A204.1 (cell line): ENCODE data around the gene CFAP210.
"Not testable (repeated sequence)": the region's sequence is repeated elsewhere in the genome, so short reads cannot be mapped to it uniquely, and the experiment has no call there.

ENCODE experiments used
- FAIRE-seq: peaks from 2 replicates; lab custom pipeline; 2012; peaks lifted over from hg19 to GRCh38; lab: Jason Lieb, UNC

The CFAP210 gene

GRCh38 chr2:169619946-169620345 lies 74.3 kb downstream of the CFAP210 start:
- FAIRE-seq = no peak

- FAIRE-seq = not testable (repeated sequence)
Measured at GRCh38 chr2:169615982-169616381, 78.2 kb downstream of the CFAP210 start.

GRCh38 chr2:169613876-169614275 lies 80.3 kb downstream of the CFAP210 start:
- FAIRE-seq = peak; percentile 56

GRCh38 chr2:169609264-169609663 lies 84.9 kb downstream of the CFAP210 start:
- FAIRE-seq = no peak

GRCh38 chr2:169599568-169599967 lies 94.6 kb downstream of the CFAP210 start:
- FAIRE-seq = no peak

- no peak for FAIRE-seq
Measured at GRCh38 chr2:169598982-169599381, 95.2 kb downstream of the CFAP210 start.

- FAIRE-seq = not testable (repeated sequence)
Measured at GRCh38 chr2:169596546-169596945, 97.7 kb downstream of the CFAP210 start.
